HL-60/S4 treated with retinoic acid at 250 ng/mL for 4 days and 3 days (cell line): ENCODE measurements around the gene SNCA.

Experiments
- in situ Hi-C: fragments of 300-500 bp; cut with MboI; formaldehyde crosslinking; loops from 2 replicates; pipeline ENCODE4 v1.7.0; 2022; ENCODE audit warnings: low sequenced_read_pairs

Gene SNCA

DNA sequence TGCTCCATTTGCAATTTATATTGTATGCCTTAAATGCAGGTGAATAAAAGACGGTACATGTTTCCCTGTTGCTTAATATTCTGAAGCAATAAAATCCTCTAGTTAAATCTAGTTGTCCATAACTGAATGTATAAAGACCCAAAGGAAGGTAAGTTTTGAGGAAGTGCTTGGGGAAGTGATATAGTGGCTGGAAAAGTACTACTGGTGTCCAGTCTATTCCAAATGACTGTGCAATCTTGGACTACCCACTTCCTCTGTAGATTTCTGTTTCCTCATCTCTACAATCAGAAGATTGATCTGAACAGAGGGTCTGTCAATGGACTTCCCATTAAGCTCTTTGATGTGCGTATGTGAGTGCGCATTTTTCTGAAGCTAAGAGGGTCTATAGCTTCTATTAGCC is 17.0 kb downstream of the SNCA start:
- in situ Hi-C loops: no loop called here

DNA sequence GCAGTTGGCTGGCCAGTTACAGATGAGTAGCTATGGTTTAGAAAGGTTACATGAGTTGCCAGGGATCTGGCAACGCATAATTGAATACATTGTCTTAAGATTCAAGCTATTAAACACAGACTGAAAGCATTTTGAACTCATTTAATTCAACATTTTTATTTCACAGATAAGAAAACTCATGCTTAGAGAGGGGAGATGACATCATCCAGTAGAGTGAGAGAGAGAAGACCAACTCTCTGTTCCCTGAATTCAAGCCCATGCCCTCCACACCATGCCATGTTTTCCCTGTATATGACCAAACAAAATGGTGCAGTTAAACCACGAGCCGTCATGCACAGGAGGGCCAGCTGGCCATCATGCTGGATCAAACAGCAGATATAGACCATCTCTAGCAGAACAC is 22.6 kb downstream of the SNCA start:
- in situ Hi-C loops: no loop called here

DNA sequence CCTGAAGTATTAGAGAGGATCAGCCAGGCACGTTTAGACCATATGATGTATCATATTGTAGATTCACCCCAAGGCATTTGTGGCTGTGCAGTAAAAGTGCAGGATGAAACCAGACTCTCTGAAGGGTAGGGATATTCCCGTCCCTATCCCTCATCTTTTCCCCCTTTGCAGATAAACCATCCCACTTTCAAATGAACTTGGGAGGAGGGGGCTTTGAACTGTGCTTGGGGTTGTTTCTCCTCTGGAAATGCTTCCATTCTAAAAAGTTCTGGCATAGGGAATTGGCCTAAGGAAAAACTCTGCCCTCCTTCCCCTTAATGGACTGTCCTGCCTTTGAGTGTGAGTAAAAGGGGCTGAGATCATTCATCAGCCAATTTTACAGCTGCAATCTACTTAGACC is 23.8 kb downstream of the SNCA start:
- in situ Hi-C loops: no loop called here

DNA sequence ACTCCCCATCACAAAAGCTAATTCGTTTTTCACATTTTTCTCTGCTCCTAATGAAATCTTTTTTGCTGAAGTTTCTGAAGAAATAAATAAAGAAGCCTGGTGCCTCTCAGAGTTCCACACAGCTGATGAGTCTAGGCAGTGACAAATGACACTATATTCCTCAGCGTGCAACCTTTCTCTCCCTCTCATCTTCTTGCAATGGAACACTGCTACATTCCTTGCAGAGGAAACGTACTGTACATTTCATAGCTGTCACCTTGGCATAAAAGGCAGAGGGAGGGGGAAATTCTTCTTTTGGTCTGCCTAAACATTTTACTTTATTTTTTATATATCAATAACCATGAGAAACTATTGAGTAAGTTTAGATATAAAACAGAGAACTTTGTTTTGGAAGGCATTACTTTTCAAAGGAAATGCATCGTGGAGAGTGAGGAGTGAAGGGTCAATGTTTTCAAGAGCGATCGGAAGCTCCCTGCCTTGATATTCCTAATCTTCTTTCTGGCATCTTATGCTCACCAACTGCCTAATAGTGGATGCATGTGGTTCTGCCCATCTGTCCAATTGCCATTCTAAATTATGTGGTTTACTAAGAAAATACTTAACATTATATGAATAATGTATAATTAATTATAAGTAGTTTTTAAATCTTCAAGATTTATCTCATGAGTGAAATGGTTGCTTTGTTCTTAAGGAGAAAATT is 29.4 kb downstream of the SNCA start:
- in situ Hi-C loops: no loop called here

DNA sequence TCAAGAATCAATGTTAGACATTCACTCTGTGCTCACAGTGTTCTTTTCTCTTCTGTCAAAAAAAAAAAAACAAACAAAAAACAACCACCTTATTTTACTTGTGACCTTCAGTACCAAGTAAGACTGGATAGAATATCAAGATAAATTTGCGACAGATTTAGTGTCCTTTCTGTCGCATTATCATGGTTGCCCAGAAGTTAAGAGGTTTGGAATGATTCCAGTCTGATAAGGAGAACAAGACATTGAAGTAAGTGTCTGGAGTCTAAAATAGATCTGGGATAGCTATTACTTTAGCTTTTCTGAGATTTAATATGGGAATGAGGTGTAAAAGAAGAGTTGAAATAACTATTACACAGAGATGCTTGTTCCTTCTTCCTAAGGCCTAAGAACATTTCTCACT is 31.7 kb downstream of the SNCA start:
- in situ Hi-C loops: no loop called here

DNA sequence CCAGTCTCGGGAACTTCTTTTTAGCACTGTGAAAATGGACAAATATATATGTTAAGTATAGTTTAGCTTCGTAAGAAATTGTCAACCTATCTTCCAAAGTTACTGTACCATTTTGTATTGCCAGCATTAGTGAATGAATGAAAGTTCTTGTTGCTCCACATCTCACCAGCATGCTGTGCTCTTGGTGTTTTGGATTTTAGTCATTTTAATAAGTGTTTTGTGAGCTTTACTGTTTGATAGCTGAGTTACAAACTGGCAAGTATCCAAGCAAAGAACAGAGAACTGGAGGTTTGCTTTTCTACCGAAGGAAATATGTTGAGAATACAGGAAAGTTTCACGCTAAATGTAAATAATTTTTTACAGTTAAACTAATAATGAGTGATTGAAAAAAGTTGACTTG is 33.0 kb downstream of the SNCA start:
- in situ Hi-C loops: no loop called here

DNA sequence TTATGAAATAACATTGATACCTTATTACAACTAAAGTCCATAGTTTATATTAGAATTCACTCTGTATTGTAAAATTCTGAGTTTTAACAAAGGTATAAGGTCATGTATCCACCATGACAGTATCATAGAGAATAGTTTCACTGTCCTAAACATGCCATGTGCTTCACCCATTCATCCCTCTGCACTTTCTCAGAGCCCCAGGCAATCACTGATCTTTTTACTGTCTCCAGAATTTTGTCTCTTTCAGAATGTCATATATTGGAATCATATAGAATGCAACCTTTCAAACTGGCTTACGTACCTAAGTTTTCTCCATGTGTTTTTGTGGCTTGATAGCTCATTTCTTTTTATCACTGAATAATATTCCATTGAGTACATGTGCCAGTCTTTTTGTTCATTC is 33.9 kb downstream of the SNCA start:
- in situ Hi-C loops: no loop called here

DNA sequence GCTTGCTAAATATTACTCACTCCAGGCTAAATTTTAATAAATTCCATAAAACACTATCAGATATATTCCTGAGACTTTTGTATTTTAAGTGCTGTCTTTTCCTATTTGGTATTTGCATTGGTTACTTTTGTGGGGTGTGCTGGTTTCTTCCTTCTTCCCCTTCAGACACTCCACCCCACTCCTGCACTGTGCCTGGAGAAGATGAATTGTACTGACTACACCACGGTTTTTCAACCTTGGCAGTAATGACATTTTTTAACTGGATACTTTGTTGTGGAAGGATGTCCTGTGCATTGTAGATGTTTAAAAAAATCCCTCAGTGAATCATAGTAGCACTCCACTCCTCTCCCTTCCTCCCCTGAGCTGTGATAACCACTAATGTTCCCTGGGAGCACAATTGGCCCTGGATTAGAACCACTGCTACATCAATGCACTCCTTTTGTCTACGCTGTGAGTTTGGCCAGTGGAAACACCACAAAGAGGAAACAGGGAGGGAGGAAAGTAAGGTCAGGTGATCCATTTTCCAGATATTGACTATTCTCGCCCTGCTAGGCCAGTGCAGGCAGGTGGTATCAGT is 36.3 kb downstream of the SNCA start:
- in situ Hi-C loops: no loop called here

DNA sequence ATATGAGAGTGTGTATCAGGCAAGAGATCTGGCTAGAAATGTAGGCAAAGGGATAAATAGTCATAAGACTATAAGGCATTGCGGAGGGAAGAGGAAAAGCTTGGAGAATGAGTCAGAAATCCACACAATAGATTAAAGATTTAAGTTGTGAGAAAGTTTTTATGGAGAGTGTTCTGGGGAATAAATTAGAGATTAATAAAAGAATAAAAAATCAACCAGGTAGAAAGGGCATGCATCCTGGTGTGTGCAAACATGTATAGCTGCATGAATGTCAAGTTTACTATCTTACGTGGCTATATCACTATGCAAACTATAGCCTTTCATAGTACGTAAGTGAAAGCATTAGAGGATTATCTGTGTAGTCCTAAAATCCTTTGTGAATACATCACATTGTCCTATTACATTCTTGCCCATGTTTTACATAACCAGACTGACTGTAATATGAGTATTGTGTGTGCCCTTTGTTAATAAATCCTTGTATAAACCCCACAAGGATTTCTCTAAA is 36.9 kb downstream of the SNCA start:
- in situ Hi-C loops: no loop called here

DNA sequence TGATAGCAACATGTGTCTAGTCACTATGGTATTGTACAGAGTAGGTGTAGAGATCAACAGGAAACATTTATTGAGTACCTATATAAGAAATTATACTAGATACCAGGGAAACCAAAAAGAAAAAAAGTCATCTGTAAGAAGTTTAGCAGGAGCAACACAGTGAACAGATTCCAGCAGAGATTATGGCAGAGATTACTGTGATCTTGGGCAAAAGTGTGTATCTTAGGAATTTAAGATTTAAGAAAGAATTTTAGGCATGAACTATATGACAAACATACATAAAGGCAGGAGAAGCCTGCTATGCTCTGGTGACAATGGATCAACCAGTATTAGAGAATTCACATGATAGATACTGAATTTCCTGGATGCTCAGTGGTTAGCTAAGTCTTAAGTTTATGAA is 37.9 kb downstream of the SNCA start:
- in situ Hi-C loops: no loop called here

DNA sequence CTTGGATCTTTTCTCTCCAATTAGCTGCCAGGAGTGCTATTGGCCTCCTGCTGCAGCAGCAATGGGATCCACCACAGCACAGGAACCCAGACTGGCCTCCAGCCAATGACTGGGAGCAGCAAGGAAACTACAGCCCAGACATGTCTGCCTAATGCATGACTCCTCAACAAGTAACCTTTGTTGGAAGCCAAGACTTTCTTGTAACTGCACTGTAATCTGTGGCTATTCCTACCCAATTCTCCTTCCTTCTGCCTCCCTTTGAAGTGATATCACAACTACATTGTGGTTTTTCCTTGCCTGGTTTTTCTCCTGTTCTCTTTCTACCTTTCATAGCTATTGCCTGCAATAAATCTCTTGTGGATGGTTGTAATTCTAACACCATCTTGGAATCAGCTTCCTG is 39.8 kb downstream of the SNCA start:
- in situ Hi-C loops: no loop called here

DNA sequence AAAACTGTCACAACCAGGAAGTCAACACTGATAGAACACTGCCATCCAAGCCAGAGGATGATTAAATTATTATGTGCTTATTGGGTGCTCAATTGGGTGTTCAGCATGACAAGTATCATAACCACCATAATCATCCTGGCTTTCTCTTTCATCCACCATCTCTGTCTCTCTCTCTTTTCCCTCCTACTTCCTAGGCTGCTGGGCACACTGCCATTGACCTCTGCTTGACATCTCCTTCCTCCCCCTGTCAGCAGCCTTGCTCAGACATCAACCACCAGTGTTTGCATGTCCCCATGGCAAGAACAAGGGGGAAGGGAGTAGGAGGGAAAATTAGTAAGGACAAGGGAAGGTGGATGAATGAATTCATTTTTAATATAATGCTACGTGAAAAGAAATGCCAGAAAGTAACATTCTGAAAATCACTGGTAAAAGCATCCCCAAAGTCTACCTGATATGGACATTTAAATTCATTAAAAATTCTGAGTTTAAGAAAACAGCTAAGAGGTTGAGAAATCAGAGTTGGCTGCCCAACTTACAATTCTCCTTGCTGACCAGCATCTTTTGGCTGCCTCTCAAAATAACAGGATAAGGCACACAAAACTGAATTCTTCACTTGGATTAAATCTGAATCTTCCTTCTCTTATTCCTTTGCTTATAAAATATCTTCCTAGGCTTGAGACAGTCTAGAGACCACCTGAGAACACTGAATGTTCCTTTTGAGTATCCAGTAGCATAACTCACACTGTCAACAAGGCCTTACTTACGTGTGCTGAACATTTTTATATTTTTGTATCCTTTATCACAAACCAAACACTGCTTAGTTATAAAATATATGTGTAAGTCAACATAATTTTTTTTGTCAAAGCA is 48.5 kb downstream of the SNCA start:
- in situ Hi-C loops: no loop called here

DNA sequence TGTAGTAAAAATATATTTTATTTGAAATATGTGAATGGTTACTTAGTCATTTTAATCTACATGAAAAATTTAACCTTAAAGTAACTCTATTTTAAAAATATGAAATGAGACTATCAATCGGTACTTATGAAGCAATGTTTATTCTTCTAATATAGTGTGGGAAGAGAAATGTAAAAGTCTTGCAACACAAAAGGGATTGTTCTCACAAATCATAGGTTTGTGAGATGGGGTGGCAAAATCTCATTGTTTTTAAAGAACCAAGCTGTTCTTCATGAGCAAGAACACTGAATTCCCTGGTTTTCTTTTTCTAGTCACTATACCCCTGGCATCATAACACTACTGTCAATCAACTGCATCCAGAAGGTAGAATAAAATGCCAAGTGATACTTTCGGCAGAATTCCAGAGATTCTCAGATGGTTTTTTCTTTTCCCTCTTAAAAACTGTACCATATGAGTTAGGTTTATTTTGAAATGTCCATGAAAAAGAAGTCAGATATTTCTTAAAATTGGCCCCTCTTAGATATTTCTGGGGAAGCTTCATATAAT is 52.2 kb downstream of the SNCA start:
- in situ Hi-C loops: no loop called here

DNA sequence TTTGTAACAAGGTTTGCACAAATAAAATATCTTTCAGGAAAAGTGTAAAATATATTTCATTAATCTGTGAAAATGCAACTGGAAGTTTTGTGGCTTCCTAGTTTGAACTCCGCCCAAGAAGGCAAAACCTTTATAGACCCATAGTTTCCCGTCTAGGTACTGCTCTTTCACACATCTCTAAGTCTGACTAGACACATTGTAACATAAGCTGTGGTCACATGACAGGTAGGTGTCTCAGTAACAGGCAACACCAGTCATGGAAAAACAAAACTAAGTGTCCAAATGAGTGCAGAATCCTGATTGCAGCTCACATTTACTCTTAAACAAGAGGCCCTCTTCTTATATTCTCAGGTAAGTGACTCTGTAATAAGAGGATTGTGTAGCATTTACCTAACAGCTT is 55.6 kb downstream of the SNCA start:
- in situ Hi-C loops: no loop called here

DNA sequence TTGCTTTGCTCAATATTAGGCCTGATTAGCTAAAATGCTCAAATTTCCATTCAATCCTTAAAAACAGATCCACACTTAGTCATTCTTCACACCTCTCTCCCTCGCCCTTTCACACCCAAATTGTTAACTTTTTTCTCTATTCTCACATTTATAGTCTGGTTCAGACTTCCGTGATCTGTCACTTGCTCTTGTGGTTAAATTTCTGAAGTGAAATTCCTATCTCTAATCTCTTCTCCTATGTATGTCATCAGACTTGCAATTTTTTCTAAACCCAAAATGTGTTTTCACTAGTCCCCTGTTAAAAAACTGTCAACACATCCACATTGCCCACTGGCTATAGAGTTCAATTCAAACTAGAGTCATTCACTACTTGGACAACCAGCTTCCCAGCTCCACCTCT is 63.2 kb downstream of the SNCA start:
- in situ Hi-C loops: no loop called here

DNA sequence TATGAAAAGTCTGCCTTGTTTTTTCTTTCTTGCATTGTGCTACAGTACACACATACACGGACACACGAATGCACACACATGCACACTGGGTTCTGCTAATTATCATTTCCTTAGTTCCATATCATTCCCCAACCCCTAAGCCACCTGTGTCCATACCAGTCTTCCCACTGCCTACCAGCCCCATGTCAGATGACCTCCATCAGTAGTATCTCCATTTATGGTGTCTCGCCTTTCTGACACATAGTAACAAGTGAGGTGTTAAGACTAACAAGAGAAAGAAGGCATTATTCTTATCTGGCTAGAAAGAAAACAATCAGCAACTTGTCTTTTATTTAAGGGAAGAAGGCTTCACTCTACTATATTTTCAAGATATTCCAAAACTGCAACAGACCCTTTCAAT is 67.1 kb downstream of the SNCA start:
- in situ Hi-C loops: no loop called here

DNA sequence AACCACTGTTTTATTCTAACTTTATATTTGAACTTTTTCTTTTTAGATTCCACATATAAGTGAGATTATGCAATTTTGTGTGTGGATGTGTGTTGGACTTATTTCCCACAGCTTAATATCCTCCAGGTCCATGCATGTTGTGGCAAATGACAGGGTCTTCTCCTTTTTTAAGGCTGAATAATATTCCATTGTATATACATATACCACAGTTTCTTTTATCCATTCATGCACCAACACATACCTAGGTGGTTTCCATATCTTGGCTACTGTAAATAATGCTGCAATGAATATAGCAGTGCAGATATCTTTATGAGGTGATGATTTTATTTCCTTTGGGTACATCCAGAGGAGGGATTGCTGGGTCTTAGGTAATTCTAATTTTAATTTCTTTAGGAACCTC is 69.0 kb downstream of the SNCA start:
- in situ Hi-C loops: no loop called here

DNA sequence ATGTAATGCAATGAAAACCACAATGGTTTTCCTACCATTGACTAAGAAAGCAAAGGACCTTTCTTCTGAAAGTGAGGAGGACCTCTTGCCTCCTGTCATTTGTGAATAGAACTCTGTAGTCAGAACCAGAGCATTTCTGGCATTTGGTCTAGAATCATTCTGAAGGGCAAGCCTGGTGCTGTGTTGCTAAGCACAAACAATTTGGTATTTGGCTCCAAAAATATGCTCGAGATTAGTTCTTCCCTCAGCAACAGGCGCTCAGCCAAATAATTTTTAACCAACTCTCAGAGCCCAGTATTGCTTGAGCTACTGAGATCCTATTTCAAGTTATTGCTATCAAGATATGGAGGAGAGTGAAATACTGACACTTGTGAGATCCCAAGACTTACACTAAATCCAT is 71.0 kb downstream of the SNCA start:
- in situ Hi-C loops: no loop called here

DNA sequence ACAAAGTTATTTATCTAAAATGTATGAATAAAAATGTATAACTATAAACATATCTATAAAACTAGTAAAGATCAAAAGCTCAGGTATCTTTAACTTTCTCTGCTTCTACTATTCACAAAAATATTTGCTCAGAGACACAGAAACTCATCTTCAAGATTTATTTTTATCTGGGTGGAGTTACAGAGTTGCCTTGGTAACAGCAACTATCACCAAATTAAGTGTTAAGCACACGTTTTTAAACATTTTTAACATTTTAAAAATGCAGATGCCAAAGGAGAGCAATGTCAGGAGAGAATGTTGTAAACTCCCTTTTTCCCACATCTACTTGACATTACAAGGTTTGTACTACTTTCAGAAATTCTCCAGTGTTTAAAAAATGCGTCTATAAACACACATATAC is 71.4 kb downstream of the SNCA start:
- in situ Hi-C loops: no loop called here

DNA sequence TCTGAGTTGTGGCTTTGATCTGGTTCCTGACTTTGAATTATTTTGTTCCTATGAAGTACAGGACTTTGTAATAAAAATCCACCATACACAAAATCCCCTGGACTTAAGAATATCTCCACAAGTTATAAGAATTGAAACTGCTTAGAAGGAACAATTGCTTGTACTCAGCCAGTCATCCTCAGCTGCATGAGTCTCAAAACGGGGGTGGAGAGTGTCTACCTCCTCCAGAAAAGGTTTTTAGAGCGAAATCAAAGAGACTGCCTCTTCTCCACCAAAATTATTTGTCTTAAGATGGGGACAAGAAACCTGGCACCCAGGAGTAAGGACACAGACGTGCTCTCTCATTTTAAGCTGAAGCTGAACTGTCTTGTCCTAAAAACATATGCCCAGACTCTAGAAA is 74.7 kb downstream of the SNCA start:
- in situ Hi-C loops: no loop called here

DNA sequence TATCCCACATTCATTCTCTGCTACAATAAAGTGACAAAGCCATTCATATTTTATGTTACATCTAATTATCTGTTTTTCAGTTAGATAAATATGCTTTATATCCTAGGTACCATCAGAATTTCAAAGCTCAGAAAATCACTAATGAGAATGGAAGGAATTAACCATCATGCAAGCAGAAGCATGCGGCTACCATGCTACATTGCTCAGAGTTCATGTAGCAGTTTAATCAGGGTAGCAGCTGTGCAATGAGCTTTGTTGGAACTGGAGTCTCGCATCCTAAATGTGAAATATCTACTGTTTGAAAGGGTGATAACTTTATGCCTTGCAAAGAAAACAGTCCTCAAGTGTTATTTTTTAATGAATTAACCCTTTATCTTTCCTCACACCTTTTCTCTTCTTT is 77.5 kb downstream of the SNCA start:
- in situ Hi-C loops: no loop called here
